ENCODE results near the gene FAM135A. TPM values are rescaled to one million over a fixed set of nuclear protein-coding genes. Genes with fewer than 3 reads are reported as not detected.

The FAM135A gene
- total RNA-seq, 1 experiment from 2014 or later, result 20.4 TPM

DNA sequence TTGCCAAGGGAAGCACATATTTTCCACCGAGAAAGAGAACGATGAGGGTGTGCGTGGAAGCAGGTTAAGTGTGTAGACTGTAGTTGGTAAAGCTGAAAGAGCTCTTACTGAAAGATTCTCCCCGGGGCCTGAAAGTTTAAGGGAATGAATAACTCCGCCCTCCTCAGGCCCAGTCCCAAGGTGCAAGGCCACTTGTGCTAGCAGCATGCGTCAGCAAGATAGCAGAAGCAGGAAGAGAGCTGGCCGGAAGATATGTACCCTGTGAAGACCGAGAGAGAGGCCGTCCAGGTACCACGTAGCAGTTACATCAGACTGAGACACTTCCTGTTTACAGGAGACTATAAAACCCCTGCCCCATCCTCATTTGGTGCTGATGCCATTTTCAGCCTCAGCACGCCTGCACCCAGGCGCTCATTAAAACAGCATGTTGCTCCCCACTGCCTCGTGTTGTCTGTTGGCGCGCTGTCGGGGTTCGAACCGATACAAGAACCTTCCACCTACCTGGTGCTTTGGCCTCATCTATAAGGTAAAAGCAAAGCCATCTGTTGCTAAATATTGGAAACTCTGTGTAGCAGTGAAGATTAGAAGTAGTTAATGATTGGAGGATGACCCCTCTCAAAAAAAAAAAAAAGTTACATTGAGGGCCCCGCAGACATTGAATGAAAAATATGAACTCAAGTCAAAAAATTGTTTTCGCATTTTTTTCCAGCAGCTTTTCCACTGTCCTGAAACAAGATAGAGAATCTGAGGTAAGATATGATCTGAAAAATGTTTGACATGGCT lies 18.6 kb upstream of the FAM135A start:
- Mint-ChIP-seq H3K4me1 (ENCODE audit: insufficient read depth, unreplicated experiment) (peaks cover 21% of the 10 kb centered on the region), H3K27ac (ENCODE audit: low read depth, unreplicated experiment) (no peak overlapping the region), H3K4me3 (ENCODE audit: unreplicated experiment) (no peak overlapping the region), H3K9me3 (ENCODE audit: unreplicated experiment) (no peaks in the 10 kb centered on the region), H3K27me3 (ENCODE audit: insufficient read depth, unreplicated experiment) (no peaks in the 10 kb centered on the region), H3K36me3 (ENCODE audit: insufficient read depth, unreplicated experiment) (no peaks in the 10 kb centered on the region)
- POLR2A ChIA-PET, result interaction anchor here (0.7 to 2.6 kb wide), 2 partner anchors 18 to 57 kb away, joined by 3 to 22 read pairs; partner anchors contain the start of gene FAM135A
- intact Hi-C loops (cut with micrococcal nuclease), result no loop called here
- CTCF ChIA-PET, result interaction anchor here (0.6 to 4.7 kb wide), 3 partner anchors 19 to 173 kb away, joined by 4 to 22 read pairs (median 4); partner anchors contain the start of gene FAM135A
- TF ChIP-seq, protein P1, sequence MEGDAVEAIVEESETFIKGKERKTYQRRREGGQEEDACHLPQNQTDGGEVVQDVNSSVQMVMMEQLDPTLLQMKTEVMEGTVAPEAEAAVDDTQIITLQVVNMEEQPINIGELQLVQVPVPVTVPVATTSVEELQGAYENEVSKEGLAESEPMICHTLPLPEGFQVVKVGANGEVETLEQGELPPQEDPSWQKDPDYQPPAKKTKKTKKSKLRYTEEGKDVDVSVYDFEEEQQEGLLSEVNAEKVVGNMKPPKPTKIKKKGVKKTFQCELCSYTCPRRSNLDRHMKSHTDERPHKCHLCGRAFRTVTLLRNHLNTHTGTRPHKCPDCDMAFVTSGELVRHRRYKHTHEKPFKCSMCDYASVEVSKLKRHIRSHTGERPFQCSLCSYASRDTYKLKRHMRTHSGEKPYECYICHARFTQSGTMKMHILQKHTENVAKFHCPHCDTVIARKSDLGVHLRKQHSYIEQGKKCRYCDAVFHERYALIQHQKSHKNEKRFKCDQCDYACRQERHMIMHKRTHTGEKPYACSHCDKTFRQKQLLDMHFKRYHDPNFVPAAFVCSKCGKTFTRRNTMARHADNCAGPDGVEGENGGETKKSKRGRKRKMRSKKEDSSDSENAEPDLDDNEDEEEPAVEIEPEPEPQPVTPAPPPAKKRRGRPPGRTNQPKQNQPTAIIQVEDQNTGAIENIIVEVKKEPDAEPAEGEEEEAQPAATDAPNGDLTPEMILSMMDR (IDR thresholded peaks at IDR 0.05; ENCODE audit: unreplicated experiment), result no peak
- BruUV-seq (replicated peaks), result no TSS peak
- no peak for DNase-seq (ENCODE audit: unreplicated experiment)

DNA sequence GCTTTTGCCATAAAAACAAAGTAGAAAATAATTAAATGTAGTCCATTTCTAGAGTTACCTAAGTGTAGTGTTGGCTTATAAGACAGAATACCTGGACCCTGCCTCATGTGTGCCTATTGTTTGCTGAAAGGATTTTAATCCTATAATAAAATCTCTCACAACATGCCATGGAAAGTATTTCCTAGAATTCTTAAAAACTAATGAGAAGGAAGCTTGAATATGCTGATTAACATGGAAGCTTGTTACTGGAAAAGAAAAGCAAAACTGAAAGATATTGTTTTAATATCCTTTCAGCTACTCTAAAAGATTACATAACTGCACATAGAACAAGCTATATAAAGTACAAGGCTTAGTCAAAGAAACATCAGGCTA lies 18.0 kb upstream of the FAM135A start:
- Mint-ChIP-seq H3K27me3 (ENCODE audit: insufficient read depth, unreplicated experiment) (no peaks in the 10 kb centered on the region), H3K27ac (ENCODE audit: low read depth, unreplicated experiment) (no peak overlapping the region)
- POLR2A ChIA-PET, result interaction anchor here (0.7 to 2.6 kb wide), 2 partner anchors 18 to 56 kb away, joined by 3 to 22 read pairs; partner anchors contain the start of gene FAM135A

DNA sequence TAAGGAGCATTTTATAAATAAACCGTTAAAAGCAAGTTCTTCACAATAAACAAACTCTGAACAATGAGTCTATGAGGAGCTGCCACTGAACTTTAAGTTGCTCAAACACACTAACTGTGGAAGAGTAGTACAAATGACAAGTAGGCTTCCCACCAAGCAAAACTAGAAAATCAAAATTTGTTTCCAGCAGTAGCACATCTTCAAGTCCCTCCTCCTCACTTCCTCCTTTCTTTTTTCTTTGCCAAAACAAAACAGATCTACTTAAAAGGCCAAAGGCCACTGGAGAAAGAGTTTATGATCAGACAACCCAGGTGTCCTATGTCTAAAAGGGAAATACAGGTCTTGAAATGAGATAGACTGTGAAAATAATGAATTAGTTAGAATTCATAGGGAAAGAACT lies 17.1 kb upstream of the FAM135A start:
- POLR2A ChIA-PET, result interaction anchor here (0.9 to 2.6 kb wide), 2 partner anchors 10 to 17 kb away, joined by 3 to 22 read pairs; partner anchors contain the start of gene FAM135A
- H3K4me1 Mint-ChIP-seq (ENCODE audit: insufficient read depth, unreplicated experiment), result peaks cover 24% of the 10 kb centered on the region

More for the DNA sequence above, 18.0 kb upstream of the FAM135A start:
- no peaks in the 10 kb centered on the region for H3K36me3 Mint-ChIP-seq (ENCODE audit: insufficient read depth, unreplicated experiment)
- H3K9me3 Mint-ChIP-seq (ENCODE audit: unreplicated experiment), result no peaks in the 10 kb centered on the region
- TF ChIP-seq, protein P1 (IDR thresholded peaks at IDR 0.05; ENCODE audit: unreplicated experiment), result no peak
- intact Hi-C loops (cut with micrococcal nuclease), result no loop called here
- no peak overlapping the region for H3K4me3 Mint-ChIP-seq (ENCODE audit: unreplicated experiment)
- CTCF ChIA-PET, result interaction anchor here (0.6 to 4.7 kb wide), 4 partner anchors 18 to 174 kb away, joined by 3 to 22 read pairs (median 4); partner anchors contain the start of gene FAM135A
- no TSS peak for BruUV-seq (replicated peaks)
- DNase-seq (ENCODE audit: unreplicated experiment), result no peak
- H3K4me1 Mint-ChIP-seq (ENCODE audit: insufficient read depth, unreplicated experiment), result peaks cover 24% of the 10 kb centered on the region

More for the DNA sequence above, 17.1 kb upstream of the FAM135A start:
- CTCF ChIA-PET, result no interaction called here
- Mint-ChIP-seq H3K36me3 (ENCODE audit: insufficient read depth, unreplicated experiment) (no peaks in the 10 kb centered on the region), H3K27me3 (ENCODE audit: insufficient read depth, unreplicated experiment) (no peaks in the 10 kb centered on the region), H3K4me3 (ENCODE audit: unreplicated experiment) (no peak overlapping the region), H3K9me3 (ENCODE audit: unreplicated experiment) (no peaks in the 10 kb centered on the region), H3K27ac (ENCODE audit: low read depth, unreplicated experiment) (no peak overlapping the region)
- intact Hi-C loops (cut with micrococcal nuclease), result no loop called here
- TF ChIP-seq, protein P1 (IDR thresholded peaks at IDR 0.05; ENCODE audit: unreplicated experiment), result no peak
- no peak for DNase-seq (ENCODE audit: unreplicated experiment)
- BruUV-seq (replicated peaks), result no TSS peak

All from MCF 10A (cell line).